Mammary epithelial cell (primary cell): ENCODE measurements around the gene CPB2.

Experiments
- EZH2 ChIP-seq: IDR thresholded peaks from 2 replicates; pipeline ENCODE4 v1.6.1; 2012; ENCODE audit warnings: low read length, inconsistent platforms, borderline replicate concordance
- TF ChIP-seq, protein P1 (sequence below), 2 donors: IDR thresholded peaks in 1 of 2; conservative IDR thresholded peaks in 1 of 2; 2 replicates each; pipeline ENCODE4 v1.5.1; 2011 to 2012; ENCODE audit warnings: inconsistent platforms in 2 of 2, low read length in 2 of 2, mild to moderate bottlenecking in 2 of 2, control low read depth in 1 of 2, low read depth in 1 of 2; ENCODE audit not compliant: insufficient read depth in 1 of 2; ENCODE audit errors: extremely low read depth in 1 of 2

- TF ChIP-seq, protein P1, sequence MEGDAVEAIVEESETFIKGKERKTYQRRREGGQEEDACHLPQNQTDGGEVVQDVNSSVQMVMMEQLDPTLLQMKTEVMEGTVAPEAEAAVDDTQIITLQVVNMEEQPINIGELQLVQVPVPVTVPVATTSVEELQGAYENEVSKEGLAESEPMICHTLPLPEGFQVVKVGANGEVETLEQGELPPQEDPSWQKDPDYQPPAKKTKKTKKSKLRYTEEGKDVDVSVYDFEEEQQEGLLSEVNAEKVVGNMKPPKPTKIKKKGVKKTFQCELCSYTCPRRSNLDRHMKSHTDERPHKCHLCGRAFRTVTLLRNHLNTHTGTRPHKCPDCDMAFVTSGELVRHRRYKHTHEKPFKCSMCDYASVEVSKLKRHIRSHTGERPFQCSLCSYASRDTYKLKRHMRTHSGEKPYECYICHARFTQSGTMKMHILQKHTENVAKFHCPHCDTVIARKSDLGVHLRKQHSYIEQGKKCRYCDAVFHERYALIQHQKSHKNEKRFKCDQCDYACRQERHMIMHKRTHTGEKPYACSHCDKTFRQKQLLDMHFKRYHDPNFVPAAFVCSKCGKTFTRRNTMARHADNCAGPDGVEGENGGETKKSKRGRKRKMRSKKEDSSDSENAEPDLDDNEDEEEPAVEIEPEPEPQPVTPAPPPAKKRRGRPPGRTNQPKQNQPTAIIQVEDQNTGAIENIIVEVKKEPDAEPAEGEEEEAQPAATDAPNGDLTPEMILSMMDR (conservative IDR thresholded peaks at IDR 0.05 in 1 of 2, IDR thresholded peaks at IDR 0.05 in 1 of 2; ENCODE audit: extremely low read depth in 1 of 2, insufficient read depth in 1 of 2, low read depth in 1 of 2, low read length in 2 of 2): no peak
- TF ChIP-seq EZH2: no peak
Observed at GRCh38 chr13:46051968-46052318, 52.9 kb downstream of the CPB2 start.
